Fibroblast of skin of left quadriceps (primary cell): ENCODE data around the gene PRKG1.
A peak's percentile ranks its signal among the peaks of the same experiment; 100 is the strongest.

ENCODE experiments used
- DNase-seq, 2 experiments: peaks; one replicate each; pipeline ENCODE4 v3.0.0-alpha.2; 2013; ENCODE audit warnings: low read depth in 2 of 2

Gene PRKG1

DNA sequence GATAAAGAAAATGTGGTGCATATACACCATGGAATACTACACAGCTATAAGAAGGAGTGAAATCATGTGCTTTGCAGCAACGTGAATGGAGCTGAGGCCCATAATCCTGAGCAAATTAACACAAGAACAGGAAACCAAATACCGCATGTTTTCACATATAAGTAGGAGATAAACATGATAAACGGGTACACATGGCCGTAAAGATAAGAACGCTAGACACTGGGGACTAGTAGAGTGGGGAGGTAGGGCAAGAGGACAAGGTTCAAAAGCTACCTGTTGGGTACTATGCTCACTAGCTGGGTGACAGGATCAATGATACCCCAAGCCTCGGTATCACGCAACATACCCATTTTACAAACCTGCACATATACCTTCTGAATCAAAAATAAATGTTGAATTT is 511.5 kb downstream of the PRKG1 start:
- no peak for DNase-seq

DNA sequence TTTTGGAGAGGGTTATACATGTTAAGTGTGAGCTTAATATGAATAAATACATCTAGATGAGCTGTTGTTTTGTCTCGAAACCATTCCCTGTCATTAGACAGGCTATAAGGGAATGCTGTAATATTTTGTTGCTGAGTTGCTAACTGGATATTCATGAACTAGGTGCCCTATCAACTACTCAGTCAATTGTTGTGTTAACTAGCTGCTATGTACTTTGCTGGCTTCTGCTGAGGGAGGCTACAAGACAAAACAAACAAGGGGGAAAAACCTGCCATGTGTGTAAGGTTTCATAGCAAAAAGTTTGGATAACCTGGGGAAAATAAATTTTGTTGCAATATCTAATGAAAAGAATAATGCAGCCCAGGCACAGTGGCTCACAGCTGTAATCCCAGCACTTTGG is 514.7 kb downstream of the PRKG1 start:
- no peak for DNase-seq

DNA sequence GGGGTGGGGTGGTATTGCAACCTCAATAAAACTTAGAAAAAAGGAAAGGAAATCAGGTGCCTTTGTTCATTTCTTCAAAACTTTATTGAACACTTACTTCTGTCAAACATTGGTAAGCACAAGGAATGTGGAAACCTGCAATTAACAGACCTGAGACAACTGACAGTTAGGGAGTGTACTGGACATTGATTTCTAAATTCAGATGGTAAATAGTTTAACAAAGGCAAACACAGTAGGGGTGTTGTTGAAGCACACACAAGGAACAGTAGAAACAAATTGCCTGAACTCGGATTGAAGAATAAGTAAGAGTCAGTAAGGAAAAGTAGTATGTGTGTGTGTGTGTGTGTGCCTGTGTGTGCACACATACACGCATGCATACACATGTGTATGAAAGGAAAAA is 516.5 kb downstream of the PRKG1 start:
- no peak for DNase-seq

DNA sequence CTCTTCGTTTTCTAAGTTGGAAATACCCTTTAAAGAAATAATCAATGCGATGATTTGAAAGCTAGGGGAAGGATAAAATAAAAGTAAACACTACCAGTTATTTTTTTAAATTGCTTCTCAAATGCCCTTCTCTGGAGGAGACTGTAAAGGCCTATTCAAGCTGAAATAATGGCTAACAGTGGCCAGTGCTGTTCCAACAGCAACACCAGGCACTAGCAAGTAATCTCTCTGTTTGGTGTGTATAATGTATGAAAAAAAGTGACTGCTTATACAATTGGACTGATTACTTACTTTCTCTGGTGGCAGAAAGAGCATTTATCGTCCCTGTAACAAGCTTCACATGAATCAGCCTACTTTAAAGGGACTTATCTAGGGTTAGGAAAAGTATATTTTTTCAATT is 522.4 kb downstream of the PRKG1 start:
- no peak for DNase-seq

DNA sequence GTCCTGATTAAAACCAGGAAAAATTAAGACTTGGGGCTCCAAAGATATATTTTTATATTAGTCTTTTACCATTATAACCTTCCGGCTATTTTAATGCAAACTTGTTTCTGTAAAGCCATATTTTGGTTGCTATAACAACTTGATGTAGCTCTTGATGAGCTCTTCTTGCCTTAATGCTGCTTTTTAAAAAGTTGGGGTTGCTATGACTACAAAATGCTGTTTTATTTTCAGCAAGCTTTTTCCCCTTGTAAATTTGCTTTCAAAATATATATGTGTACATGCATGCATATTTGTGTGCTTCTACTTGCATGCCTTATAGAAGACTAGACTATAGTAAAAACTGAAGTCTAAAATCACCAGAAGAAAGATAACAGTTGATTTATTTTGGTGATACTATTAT is 525.4 kb downstream of the PRKG1 start:
- no peak for DNase-seq

DNA sequence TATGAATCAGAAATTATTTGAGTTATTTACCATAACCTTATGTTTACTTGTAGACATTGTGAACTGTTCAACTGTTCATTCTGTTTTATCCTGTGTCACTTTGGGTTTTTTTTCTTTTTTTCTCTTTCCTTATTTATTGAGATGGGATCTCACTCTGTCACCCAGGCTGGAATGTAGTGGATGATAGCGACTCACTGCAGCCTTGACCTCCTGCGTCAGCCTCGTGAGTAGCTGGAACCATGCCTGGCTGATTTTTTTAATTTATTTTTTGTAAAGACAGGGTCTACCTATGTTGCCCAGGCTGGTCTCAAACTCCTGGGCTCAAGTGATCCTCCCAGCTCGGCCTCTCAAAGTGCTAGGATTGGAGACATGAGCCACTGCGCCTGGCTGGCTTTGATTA is 528.0 kb downstream of the PRKG1 start:
- peak; percentile 1 to 4 for DNase-seq

DNA sequence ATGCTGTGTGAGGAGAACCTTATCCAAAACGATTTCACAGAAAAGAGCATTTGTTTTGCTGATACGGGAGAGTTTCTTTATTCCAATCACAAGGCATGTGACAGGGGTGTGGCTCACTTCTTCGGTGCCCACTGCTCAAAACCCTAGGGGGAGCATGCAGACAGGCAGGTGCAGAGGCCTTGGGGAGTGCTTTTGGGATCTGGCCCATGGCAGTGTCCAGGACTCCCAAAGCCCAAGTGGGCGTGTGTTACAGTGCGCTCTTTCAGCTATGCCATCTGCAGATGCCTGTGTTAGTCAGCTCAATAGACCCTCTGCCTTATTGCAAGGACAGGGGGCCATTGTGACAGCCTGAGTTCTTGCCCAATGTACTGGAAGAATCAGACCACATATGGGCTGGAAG is 530.3 kb downstream of the PRKG1 start:
- no peak for DNase-seq

DNA sequence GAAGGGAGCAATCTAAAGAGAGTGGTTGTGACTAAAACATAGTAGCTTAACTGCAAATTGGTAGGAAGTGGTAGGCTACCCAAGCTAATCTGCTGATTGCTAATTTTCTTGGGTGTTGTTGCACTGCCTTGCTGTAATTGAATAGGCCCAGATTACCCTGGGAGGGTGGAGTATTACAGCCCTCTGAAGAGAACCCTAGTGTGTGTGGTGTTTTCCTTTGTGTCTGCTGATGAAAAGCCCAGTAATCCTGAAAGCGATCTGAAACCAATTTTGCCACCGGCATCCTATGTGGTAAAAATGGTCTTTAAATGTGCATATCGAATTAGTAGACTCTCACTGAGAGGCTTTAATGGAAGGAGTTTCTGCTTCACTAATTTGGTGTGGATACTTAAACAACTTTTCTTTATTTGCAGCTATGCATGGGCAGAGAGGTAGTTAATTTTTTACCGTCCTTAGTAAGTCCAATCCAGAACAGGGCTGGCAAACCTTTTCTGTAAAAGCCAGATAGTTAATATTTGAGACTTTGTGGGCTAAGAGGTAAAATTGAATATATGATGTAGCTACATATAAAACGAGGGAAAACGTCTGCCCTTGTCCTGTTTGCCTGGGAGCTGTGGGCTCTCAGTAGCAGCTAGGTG is 532.7 kb downstream of the PRKG1 start:
- no peak for DNase-seq

DNA sequence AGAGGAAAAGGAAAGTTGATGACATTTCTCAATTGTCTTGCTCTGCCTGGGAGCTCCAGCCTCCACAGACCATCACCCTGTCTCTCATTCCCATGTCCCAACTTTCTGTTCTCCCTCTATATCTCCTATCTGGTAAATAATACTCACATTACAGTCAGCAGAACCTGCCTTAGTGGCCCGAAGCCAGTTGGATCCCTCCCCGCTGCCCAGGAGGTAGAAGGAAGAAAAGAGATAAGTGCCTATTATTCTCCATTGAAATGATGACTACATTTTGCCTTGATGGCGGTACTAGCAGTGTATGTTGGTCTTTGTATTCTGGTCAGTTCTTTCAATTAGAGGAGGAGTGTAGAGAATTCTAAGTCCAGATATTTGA is 533.2 kb downstream of the PRKG1 start:
- DNase-seq = no peak

DNA sequence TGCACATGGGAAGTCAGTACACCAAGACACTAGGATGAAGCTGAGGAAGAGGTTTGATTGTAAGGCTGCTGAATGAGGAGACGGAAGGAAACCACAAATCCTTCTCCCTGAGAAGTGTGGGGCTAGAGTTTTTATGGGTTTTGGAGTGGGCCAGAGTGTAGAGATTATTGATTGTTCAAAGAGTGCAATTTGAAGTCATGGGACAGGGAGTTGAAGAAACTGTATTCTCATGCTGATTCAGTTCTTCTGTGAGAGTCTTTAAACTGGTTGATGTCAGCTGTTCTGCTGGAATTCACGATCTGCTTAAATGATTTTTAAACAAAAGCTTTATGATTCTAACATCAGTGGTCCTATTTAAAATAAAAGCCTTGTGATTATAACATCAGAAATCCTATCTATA is 533.9 kb downstream of the PRKG1 start:
- DNase-seq = no peak

DNA sequence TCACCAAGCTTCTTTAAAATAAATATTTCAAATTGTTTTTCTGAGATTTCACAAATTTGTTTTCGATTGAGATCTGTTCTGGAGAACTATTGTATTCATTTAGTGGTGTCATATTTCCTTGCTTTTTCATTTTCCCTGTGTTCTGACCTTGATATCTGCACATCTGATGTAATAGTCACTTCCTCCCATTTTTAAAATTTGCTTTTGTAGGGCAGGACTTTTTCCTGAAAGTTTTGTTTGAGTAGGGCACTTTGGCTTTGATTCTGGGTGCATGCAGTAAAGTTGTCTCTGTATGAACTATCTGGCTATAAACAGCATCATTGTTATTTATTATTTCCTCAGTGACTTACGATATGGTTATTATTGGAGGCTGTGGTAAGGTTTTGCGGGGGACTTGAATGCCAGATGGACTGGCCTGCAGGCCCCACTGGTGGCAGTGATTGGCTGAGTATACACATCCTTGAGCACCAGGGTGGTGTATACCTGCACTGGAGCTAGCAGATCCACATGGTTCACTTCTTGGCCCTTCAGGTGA is 541.5 kb downstream of the PRKG1 start:
- DNase-seq = no peak

DNA sequence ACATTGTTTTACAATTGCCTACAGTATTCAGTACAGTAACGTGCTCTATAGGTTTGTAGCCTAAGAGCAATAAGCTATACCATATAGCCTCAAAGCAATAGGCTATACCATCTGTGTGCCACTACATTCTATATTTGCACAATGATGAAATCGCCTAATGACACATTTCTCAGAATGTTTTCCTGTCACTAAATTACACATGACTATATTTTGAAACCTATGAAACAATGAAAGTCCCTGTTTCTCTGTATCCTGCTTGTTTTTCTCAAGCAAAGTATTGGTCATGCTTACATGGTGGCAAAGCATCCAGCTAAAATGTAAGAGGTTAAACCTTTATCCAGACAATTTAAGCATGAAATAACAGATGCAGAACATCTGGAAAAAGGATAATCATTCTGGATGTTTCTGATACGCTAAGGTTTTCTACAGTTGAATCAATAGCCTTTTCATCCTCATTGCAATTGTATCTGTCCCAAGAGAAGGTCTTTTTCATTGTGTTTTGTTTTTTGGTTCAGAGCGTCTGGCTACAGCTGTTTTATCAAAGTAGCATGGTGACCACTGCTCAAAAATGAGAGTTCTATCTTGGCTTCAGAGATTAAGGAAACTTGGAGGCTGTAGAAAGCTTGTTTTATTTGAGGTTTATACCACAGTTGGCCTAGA is 543.4 kb downstream of the PRKG1 start:
- no peak for DNase-seq

DNA sequence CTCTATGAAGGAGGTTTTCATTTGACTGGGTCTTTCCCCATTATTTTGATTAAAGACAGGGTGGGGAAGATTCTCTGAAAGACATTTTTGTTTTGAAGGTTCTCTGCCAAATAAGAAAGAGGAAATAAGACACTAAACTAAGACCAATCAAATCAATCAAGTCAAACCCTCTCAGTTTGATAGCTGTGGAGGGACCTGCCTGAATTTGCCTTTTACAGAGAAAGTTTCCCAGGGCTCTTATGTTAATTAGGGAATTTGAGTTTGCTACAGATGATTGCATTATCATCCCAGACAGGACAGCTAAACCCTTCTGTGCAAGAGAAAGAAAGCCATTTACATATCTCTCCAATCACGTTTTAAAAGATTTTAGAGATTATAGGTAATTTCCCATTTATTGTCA is 545.1 kb downstream of the PRKG1 start:
- no peak for DNase-seq

DNA sequence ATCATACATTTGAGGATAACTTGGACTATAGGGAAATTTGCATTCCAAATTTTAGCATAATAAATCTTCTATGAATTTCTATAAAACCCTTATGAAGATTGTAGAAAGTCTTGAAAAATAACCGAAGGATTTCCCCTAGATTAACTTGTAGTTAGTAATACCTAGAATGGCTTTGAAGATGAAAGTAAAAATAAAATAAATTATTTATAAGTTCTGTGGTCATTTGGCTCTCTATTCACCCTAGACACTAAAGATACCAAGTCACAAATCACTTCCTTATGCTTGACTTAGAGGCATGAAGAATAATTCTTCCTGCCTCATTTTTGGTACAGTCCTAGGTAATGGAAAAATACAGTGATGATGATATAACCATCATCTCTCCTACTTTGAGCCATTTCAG is 545.8 kb downstream of the PRKG1 start:
- no peak for DNase-seq

DNA sequence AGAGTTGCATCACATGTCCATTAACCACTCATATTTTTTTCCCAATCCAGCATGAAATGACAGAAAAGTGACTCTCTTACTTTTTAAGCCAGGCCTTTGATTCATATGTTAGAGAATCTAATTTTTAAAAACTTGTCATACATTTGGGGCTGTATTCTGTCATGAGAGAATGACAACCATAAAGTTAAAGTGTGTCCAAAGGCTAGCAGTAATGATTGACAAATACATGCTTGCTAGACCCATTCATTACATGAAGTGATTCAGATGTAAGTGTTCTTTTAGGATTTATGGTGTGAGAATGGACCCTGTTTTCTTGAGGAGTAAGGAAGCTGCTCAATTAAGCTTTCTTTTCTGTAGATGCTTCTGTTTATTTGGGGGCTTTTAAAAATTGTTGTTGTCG is 549.7 kb downstream of the PRKG1 start:
- DNase-seq = no peak

DNA sequence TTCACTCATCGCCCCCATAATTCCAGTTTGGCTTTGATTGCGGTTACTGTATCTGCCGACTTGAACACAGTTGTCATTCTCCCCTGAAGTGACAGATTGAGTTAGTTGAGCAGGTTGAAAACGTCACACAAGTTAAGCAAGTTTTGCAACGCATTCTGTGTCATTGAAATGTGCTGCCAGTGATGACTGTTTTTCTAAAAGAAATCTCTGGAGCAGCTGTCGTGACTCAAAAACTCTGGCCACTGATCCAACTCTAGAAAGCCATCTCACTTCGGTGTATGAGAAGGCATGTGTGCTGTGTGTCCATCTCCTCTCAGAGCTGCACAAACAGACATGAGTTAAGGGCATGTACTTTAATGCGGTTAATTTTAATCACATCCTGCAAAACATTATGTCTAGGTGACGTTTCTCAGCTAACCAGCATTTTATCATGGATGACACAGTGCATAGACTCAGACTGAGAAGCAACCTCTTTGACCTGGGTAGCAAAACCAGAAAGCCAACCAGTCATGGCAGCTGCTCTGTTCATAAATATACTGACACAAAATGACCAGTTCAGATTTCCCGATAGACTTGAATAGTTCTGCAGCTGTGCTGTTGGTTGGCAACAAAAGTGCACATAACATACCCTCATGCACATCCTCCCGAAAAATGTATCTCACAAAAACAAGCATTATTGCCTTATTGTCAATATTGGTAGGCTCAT is 555.8 kb downstream of the PRKG1 start:
- peak; percentile 12 to 29 for DNase-seq

DNA sequence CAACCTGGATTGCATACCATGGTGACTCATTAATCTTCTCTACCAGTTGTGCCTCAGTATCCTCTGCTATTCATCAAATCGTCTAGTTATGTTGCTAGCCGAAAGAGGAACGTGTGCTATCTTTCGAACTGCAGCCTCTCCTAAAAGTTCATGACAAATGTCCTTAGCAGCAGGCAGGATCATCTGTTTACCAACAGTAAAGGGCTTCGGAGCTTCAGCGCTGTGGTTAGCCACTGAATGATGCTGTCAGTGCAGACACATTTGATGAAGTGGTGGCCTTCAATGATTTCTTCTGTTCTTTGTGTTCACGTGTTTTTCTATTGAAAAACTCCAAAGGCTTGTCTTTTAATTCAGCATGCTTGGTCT is 556.3 kb downstream of the PRKG1 start:
- no peak for DNase-seq

DNA sequence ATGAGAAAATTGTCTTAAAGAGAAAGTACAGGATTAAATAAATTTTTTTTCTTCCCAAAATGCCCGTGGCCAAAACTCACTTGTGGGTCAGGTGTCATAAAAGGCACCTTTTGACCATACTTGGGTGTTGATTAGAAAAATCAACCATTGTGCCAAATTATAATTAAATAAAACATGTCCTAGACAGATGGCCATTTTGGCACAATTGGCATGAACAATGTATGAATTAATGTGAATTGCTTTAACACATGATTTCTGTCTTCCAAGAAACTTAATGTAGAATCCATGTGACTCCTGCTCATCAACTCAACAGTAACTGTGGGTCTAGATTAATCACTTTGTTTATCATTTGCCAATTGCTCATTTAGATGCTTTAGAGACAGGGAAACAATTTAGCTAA is 561.1 kb downstream of the PRKG1 start:
- no peak for DNase-seq

DNA sequence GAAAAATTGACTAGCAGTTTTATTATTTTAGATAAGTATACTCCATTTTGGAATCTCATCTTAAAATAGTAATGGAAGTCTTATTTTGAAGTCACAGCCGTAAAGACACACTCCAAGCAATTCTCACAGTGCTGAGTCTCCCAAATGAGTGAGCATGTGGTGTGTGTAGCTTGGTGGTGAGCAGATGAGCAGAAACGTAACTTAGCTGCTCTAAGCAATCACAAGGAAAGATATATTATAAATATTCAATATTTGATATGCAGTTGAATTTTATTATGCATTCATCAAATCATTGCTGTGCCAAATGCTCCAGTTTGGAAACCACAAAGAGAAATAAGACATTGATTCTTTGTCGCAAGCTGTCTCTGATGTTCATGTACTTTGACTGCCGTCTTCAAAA is 563.9 kb downstream of the PRKG1 start:
- no peak for DNase-seq

DNA sequence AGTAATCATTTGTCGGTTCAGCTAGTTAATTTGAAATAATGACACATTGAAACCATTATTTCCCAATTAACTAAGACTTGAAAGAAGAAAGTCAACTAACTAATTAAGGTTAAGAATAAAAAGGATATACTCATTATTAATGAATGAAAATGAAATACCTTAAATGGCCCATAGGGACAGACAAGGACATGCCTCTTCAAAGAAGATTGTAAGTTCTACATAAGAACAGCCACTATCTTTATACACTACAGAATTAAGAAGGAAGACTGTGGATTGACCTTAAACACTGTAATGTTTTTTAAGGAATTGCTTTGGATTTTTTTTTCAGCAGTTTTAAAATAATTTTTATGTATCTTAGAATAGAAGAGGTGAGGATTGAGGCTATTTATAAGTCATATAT is 564.5 kb downstream of the PRKG1 start:
- no peak for DNase-seq

DNA sequence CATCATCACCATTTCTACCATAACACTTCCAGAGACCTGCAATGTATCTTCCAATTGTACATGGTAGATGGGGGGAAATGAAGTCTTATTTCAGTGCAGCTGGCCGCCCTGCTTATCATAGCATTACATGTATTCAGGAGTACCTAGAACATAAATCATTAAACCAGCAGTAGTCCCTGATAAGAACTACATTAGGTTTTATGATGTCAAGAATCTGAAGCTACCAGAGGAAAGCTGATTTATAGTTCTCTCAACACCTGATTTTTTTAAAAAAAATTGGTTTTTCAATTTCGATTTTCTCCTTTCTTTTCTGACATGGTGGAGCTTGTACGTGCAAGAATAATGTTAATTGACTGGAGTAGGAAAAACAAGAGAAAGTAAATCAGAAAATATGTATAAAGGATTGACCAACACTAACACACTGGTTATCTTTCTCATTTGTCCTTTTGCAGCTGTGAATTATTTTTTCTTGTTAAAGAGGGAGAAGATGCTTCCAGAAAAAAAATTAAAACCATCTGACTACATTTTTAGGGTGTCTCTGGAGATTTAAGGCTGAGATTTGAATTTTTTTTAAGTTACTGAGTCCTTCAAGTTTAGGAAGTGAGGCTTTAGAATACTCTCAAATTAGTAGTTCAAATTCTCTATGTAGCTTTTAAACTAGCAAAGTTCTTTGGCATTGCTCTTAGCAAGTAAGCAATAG is 566.0 kb downstream of the PRKG1 start:
- DNase-seq = peak; percentile 39

DNA sequence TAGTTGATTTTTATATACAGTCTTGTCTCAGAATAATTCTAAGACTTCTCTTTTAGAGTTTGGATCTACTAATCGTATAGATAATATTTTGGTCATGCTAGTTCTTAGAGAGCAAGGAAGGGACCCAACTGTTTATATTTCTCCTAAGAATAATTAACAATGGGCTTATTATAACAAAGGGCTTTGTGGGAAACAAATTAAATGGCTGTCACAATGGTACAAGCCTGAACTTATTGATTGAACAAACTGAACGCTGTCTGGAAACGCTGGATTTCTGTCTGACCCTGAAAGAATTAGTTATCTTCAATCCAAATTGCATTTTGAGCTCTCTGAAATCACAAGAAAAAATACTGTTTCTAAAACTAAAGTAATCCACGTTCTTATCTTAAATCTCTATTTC is 568.3 kb downstream of the PRKG1 start:
- no peak for DNase-seq

DNA sequence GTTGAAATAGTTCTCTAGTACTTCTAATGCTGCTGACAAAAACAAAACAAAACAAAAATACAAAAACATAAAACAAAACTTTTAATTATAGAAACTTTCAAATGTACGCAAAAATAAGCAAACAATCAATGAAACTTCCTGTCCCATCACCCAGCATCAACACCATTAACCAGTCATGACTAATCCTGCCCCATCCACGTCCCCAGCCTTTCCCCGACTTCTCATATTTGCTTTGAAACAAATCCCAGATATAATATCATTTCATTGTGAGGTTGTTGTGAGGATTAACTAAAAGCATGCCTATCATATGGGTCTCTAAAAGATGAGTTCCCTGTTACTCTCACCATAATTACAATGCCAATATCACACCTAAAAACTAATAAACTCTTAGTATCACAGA is 569.4 kb downstream of the PRKG1 start:
- DNase-seq = no peak
